Posterior cingulate gyrus (tissue), 11 donors: Measurements from ENCODE around the gene ENGASE.
A peak's percentile ranks its signal among the peaks of the same experiment; 100 is the strongest.

ENCODE experiments used
- DNase-seq, 10 donors: peaks; one replicate each; pipeline versions ENCODE4 v3.0.0 to v3.0.0-alpha.2; 2020 to 2021; ENCODE audit warnings: mixed read lengths in 3 of 10
- intact Hi-C: fragments of 100-400 bp; cut with DNase I; formaldehyde crosslinking; loops from one replicate; pipeline ENCODE4 v1.15.1; 2023

Gene ENGASE

DNA sequence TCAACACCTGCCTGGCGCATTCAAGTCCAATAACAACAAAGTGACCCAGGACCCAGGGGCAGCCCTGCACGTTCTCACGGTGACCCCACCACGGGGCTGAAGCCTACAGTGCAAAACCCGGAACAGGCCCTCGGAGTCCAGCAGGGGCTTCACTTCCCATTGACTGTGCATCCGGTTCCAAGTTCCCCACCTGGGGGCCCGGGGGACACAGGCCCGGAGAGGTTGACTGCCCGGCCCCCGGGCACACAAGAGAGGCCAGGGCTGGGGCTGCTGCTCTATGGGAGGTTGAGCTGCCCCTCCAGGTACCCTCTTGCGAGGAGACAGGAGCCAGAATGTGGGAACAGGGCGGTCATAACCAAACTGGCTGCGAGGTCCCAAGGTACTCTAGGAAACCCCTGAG lies 31.3 kb downstream of the ENGASE start:
- DNase-seq, result no peak
- intact Hi-C loops, result no loop called here

GRCh38 chr17:79106958-79107357 lies 32.3 kb downstream of the ENGASE start:
- intact Hi-C loops, result no loop called here
- DNase-seq, result no peak

DNA sequence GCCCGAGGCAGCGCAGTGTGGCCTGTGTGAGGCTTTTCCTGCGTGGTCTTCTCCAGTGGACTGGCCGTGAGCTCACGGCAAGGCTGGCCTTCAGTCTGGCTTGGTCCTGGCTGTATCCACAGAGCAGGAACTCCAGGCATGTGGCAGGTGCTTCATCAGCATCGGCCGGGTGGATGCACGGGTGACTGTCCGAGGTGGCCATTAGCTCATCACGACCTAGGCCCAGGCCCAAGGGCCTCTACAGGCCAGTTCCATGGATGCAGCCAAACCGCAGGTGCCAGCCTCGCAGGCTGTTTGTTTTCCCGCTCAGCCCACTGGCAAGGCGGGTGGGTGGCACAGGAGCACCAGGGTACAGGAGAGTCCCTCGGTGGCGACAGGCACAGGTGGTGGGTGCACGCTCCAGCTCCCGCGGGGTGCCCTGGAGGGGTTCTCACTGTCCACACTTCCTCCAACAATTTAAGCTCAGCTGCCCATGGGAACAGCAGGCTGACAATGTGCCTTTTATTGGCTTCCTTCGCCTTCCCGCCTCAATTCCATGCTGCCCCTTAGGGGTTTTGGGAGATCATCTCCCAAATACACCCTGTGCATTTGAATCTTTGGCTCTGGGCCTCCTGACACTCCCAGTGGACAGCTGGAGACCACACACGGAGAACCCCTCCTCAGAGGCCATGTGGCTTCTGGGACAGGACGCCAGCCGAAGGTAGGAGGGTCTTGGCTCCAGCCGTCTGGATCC lies 33.0 kb downstream of the ENGASE start:
- intact Hi-C loops, result no loop called here
- no peak for DNase-seq

- peak in 1 of 10 donors; percentile 76 for DNase-seq
- intact Hi-C loops, result no loop called here
Observed at GRCh38 chr17:79108232-79108850, 33.7 kb downstream of the ENGASE start.

GRCh38 chr17:79108870-79109269 lies 34.2 kb downstream of the ENGASE start:
- intact Hi-C loops, result no loop called here
- no peak for DNase-seq

GRCh38 chr17:79109584-79109983 lies 35.0 kb downstream of the ENGASE start:
- no peak for DNase-seq
- intact Hi-C loops, result no loop called here

GRCh38 chr17:79111097-79111496 lies 36.5 kb downstream of the ENGASE start:
- intact Hi-C loops, result no loop called here
- DNase-seq, result no peak

- intact Hi-C loops, result no loop called here
Observed at GRCh38 chr17:79112471-79112870, 37.8 kb downstream of the ENGASE start.

DNA sequence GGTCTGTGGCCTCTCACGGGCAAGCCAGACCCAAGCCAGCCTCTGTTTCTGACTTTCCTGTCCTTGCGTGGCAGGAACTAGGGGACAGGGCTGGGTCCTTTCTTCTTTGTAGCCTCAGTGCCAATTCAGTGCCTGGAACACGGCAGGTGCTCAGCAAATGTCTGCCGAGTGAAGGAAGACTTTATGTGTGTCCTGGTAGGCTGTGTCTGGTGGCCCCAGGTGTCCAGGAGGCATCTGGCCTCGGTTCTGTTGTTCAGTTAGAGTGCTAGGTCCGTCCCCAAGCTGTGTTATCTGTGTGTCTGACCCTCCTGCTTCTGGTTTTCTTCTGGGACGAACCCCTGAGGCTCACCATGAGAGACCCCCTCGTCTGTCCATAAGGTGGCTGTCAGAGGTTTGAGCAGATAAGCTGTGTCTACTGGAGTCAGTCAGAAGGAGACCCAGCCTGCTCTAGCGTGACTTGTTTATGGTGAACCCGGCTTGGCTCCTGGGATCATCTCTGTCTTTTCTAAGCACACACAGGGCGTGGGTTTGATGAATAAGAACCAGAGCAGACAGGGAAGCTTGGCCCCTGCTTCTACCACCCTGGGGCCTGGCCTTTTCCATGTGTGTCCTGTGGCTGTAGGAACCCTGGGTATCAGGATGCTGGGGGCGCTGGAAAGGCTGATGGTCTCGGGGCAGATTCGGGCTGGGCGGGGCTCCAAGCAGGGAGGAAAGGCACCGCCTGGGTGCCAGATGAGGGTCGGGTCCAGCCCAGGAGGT lies 39.3 kb downstream of the ENGASE start:
- no peak for DNase-seq
- intact Hi-C loops, result no loop called here

More at GRCh38 chr17:79112471-79112870, 37.8 kb downstream of the ENGASE start:
- no peak for DNase-seq

DNA sequence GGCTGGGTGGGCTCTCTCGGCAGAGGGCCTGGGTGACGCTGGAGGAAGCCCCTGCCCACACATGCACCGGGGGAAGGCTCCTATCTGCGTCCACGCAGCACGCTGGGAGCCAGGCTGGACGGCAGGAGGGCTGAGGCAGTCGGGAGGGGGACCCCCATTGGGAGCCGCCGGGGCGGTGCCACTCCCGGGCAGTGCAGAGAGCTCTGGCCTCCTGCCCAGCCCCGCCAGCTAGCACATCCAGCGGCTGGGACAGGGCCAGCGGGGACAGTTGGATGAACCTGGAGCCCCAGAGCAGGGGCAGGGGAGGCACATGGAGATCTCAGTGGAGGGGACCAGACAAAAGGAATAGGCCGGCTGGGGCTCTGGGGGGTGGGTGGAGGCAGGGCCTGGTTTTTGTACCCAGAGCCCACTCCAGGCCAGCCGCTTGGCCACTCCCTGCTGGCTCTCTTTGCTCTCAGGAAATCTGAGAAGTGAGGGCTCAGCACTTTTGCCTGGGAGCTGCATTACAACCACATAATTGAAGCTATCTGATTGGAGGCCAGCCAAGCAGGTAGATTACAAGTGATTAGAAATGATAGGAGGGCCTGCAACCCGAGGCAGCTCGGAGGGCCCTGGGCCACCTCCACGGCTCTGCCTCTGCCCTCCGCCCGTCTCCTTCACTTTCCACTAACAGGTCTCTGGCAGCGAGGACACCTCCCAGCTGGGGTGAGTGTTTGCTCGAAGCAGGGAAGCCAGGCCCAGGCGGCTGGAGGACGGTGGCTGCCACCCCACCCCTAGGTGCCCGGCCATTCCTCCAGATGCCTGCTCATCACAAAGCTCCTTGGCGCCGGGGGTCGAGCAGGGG lies 40.1 kb downstream of the ENGASE start:
- DNase-seq, result peak in 1 of 10 donors; percentile 46
- intact Hi-C loops, result no loop called here

GRCh38 chr17:79115487-79115886 lies 40.9 kb downstream of the ENGASE start:
- no peak for DNase-seq
- intact Hi-C loops, result no loop called here

- intact Hi-C loops, result no loop called here
- no peak for DNase-seq
Observed at GRCh38 chr17:79116575-79117368, 42.1 kb downstream of the ENGASE start.

- intact Hi-C loops, result no loop called here
- peak in 6 of 10 donors; percentile 52 to 94 (median 82) for DNase-seq
Observed at GRCh38 chr17:79117905-79118487, 43.4 kb downstream of the ENGASE start.

- intact Hi-C loops, result no loop called here
Observed at GRCh38 chr17:79118924-79119323, 44.3 kb downstream of the ENGASE start.

DNA sequence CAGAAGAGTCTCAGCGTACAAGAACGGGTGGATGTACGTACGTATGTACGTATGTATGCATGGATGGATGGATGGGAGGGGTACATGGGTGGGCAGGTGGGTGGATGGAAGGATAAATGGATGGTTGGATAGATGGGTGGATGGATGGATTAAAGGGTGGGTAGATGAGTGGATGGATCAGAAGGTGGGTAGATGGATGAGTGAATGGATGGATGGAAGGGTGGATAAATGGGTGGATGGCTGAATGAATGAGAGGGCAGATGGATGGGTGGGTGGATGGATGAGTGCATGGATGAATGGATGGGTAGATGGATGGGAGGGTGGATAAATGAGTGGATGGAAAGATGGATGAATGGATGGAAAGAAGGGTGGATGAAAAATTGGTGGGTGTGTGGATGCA lies 45.6 kb downstream of the ENGASE start:
- intact Hi-C loops, result no loop called here
- DNase-seq, result no peak

More at GRCh38 chr17:79118924-79119323, 44.3 kb downstream of the ENGASE start:
- DNase-seq, result no peak

- intact Hi-C loops, result no loop called here
- no peak for DNase-seq
Observed at GRCh38 chr17:79123988-79124387, 49.4 kb downstream of the ENGASE start.

DNA sequence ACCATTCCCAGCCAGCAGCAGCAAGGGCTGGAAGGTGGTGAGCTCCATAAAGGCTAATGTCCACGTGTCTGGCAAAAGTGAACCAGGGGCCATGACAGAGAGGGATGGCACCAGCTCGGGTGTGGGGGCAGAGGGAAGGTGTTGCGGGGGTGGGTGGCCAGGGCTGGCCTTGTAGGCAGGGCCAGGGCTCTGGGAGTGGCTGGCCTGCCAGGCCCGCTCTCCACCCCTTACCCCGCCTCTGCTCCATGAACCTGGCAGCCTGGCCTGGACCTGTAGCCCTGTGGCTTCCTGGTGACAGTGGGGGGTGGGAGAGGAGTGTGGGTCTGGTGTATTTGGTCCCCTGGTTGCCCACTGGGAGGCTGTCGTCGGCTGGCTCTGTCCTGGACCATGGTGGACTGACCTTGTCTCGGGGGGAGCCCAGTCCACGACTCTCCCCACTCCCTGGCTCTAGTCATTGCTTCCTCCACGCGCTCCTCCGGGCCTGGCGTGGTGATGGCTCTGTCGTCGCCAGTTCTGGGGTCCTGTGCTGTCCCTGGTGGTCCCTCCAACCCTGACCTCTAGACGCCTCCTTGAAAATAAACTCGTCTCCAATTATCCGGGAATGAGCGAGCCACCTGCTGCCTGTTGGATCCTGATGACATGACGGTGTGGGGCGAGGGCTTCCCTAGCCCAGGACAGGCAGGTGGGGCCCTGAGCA lies 50.0 kb downstream of the ENGASE start:
- intact Hi-C loops, result no loop called here
- DNase-seq, result no peak

DNA sequence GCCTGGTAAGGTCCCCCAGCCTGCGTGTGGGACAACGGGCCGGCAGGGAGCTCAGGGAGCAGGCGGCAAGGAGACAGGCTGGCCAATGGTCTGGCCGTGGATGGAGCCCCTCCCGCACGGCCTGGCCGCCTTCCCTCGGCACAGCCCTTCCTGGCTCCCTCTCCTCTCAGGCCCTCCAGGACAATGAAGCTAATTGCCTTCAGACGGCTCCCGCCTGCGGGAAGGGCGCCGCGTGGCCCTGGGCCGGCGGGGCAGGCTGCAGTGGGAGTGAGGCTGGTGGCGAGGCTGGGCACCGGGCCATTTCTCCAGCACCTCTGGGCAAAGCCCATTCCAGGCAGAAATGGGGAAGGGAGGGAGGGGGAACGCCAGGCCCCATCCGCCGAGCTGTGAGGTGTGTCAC lies 50.9 kb downstream of the ENGASE start:
- peak in 5 of 10 donors; percentile 32 to 79 (median 43) for DNase-seq
- intact Hi-C loops, result no loop called here

DNA sequence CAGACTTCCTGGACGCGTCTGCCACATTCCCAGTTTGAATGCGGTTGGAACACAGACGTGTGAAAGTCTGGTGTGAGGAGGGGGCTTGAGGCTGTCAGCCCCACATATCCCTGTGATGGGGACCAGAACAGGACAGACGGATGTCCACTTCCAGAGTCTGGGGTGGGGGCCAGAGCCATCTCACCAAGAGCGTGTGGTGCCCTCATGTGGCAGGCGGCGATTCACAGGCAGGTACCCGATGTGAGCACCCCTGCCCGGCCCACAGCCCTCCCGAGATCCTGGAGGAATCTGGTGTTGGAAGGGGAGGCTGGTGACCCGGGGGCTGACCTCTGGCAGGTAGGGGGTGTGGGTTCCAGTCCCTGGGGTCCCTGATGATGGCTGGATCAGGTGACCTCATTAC lies 51.5 kb downstream of the ENGASE start:
- intact Hi-C loops, result no loop called here
- DNase-seq, result no peak
